Keratinocyte (primary cell): ENCODE results near the gene TRIM77.
"Not testable (repeated sequence)": the region's sequence is repeated elsewhere in the genome, so short reads cannot be mapped to it uniquely, and the experiment has no call there.

Experiments used
- CTCF ChIP-seq, 3 experiments: IDR thresholded peaks in 1 of 3; conservative IDR thresholded peaks in 1 of 3; optimal IDR thresholded peaks in 1 of 3; 2 replicates in 2 of 3; 3 replicates in 1 of 3; pipeline versions ENCODE3 to v1.5.1; 2011; ENCODE audit warnings: low read length in 3 of 3, mild to moderate bottlenecking in 3 of 3, moderate library complexity in 2 of 3, control low read depth in 1 of 3, inconsistent platforms in 1 of 3; ENCODE audit not compliant: insufficient read depth in 2 of 3; ENCODE audit errors: extremely low read depth in 1 of 3
- EZH2 ChIP-seq: IDR thresholded peaks from one replicate; pipeline ENCODE4 v1.6.1; 2012; ENCODE audit warnings: inconsistent platforms, mild to moderate bottlenecking, low read length, moderate library complexity

GRCh38 chr11:89744158-89744557, 34.1 kb downstream of the TRIM77 start:
- not testable (repeated sequence) for TF ChIP-seq CTCF (optimal IDR thresholded peaks at IDR 0.05 in 1 of 3, IDR thresholded peaks at IDR 0.05 in 1 of 3, conservative IDR thresholded peaks at IDR 0.05 in 1 of 3; ENCODE audit: extremely low read depth in 1 of 3, insufficient read depth in 2 of 3, low read length in 3 of 3); EZH2
